MM.1S (cell line): ENCODE data around the gene CCDC85B.

Experiments used
- DNase-seq: peaks from one replicate; pipeline ENCODE4 v3.0.0-alpha.2; 2015
- H2AFZ ChIP-seq: fragments of 300-600 bp; sonication (generic); 2 replicates; pipeline ENCODE4 v1.6.0; 2016; ENCODE audit warnings: antibody characterized with exemption, low read length
- H3F3A ChIP-seq: fragments of 300-600 bp; sonication (generic); 2 replicates; pipeline ENCODE4 v1.6.1; 2016; ENCODE audit warnings: mild to moderate bottlenecking, antibody characterized with exemption, low read length, moderate library complexity, mixed read lengths; ENCODE audit not compliant: insufficient read depth
- H3K27ac ChIP-seq: fragments of 300-600 bp; sonication (generic); 2 replicates; pipeline ENCODE4 v1.5.1; 2016; ENCODE audit warnings: mild to moderate bottlenecking, low read length
- H3K27me3 ChIP-seq: fragments of 300-600 bp; sonication (generic); replicated peaks from 2 replicates; pipeline ENCODE4 v1.6.0; 2016; ENCODE audit warnings: low read length; ENCODE audit not compliant: insufficient read depth
- H3K36me3 ChIP-seq: fragments of 300-600 bp; sonication (generic); replicated peaks from 2 replicates; pipeline ENCODE4 v1.6.1; 2016; ENCODE audit warnings: mild to moderate bottlenecking, low read length, mixed read lengths; ENCODE audit not compliant: insufficient read depth
- H3K4me1 ChIP-seq: fragments of 300-600 bp; sonication (generic); 2 replicates; pipeline ENCODE4 v1.6.1; 2016; ENCODE audit warnings: low read length, mixed read lengths
- H3K4me2 ChIP-seq: fragments of 300-600 bp; sonication (generic); 2 replicates; pipeline ENCODE4 v1.6.0; 2016; ENCODE audit warnings: low read depth, low read length
- H3K4me3 ChIP-seq: fragments of 300-600 bp; sonication (generic); 2 replicates; pipeline ENCODE4 v1.5.1; 2016; ENCODE audit warnings: low read length, mixed read lengths
- H3K79me2 ChIP-seq: fragments of 300-600 bp; sonication (generic); 2 replicates; pipeline ENCODE4 v1.6.1; 2016; ENCODE audit warnings: mixed run types, low read length, mixed read lengths
- H3K9ac ChIP-seq: fragments of 300-600 bp; sonication (generic); 2 replicates; pipeline ENCODE4 v1.6.1; 2016; ENCODE audit warnings: low read length, mixed read lengths
- H3K9me2 ChIP-seq: fragments of 300-600 bp; sonication (generic); replicated peaks from 2 replicates; pipeline ENCODE4 v1.6.1; 2016; ENCODE audit warnings: mild to moderate bottlenecking, low read length, mixed read lengths; ENCODE audit not compliant: insufficient read depth
- H3K9me3 ChIP-seq: fragments of 300-600 bp; sonication (generic); replicated peaks from 2 replicates; pipeline ENCODE4 v1.6.1; 2016; ENCODE audit warnings: mild to moderate bottlenecking, low read length, mixed read lengths; ENCODE audit not compliant: insufficient read depth
- H4K20me1 ChIP-seq: fragments of 300-600 bp; sonication (generic); 2 replicates; pipeline ENCODE4 v1.6.1; 2016; ENCODE audit warnings: mild to moderate bottlenecking, low read length, moderate library complexity, mixed read lengths; ENCODE audit not compliant: insufficient read depth
- CTCF ChIP-seq: fragments of 300-600 bp; sonication (generic); IDR thresholded peaks from 2 replicates; pipeline ENCODE4 v1.5.1; 2016; ENCODE audit warnings: antibody characterized with exemption, low read length, mixed read lengths
- EZH2 ChIP-seq: fragments of 300-600 bp; sonication (generic); optimal IDR thresholded peaks from 2 replicates; pipeline ENCODE3; 2017; ENCODE audit warnings: low read depth, mild to moderate bottlenecking, antibody characterized with exemption, low read length, mixed read lengths
- EZH2phosphoT487 ChIP-seq: fragments of 300-600 bp; sonication (generic); IDR thresholded peaks from 2 replicates; pipeline ENCODE4 v1.6.1; 2018; ENCODE audit warnings: antibody characterized with exemption, low read length

CCDC85B gene

DNA sequence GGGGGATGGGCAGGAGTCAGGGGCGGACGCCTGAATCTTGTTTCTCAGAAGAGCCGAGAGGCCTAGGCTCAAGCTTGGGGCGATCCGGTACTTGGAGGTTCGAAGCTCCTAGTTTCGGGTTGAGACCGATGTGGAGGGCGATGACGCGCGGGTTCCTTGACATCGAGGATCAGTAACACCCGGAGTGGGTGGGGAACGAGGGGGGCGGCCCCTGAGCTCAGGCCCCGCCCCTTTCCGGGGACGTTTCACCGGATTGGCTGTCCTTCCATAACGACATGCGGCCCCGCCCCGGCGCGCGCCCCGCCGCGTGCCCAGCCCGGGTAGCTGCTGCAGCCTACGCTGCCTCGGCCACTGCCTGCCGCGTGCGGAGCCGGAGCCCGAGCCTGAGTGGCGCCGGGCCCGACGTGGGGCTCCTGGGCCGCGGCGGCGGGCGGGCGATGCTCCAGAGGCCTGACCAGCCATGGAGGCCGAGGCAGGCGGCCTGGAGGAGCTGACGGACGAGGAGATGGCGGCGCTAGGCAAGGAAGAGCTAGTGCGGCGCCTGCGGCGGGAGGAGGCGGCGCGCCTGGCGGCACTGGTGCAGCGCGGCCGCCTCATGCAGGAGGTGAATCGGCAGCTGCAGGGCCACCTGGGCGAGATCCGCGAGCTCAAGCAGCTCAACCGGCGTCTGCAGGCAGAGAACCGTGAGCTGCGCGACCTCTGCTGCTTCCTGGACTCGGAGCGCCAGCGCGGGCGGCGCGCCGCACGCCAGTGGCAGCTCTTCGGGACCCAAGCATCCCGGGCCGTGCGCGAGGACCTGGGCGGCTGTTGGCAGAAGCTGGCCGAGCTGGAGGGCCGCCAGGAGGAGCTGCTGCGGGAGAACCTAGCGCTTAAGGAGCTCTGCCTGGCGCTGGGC is at the start of gene CCDC85B:
TSS of gene CCDC85B (plus strand) at position 350 of the 895 bp plus-strand sequence. CDS start at position 461, 111 bp downstream.
- Histone ChIP-seq H4K20me1 (no peaks in the 10 kb centered on the region), H3K4me2 (peak within 1 kb of the TSS; percentile 97), H3K9me2 (no peaks in the 10 kb centered on the region), H3K36me3 (no peaks in the 10 kb centered on the region), H3K9ac (peak within 1 kb of the TSS; percentile 88), H3K79me2 (peaks cover 33% of the 10 kb centered on the region), H3K4me1 (peaks cover 31% of the 10 kb centered on the region), H3K4me3 (peak within 1 kb of the TSS; percentile 98), H3K27me3 (no peaks in the 10 kb centered on the region), H2AFZ (peak within 1 kb of the TSS; percentile 69; the same call in 1 of the 2 replicates), H3F3A (peaks cover 32% of the 10 kb centered on the region), H3K9me3 (no peaks in the 10 kb centered on the region), H3K27ac (peak within 1 kb of the TSS; percentile 81)
- peak; percentile 42 for TF ChIP-seq CTCF
- no peak for TF ChIP-seq EZH2phosphoT487
- TF ChIP-seq EZH2, result no peak
- peak; percentile 97 for DNase-seq

DNA sequence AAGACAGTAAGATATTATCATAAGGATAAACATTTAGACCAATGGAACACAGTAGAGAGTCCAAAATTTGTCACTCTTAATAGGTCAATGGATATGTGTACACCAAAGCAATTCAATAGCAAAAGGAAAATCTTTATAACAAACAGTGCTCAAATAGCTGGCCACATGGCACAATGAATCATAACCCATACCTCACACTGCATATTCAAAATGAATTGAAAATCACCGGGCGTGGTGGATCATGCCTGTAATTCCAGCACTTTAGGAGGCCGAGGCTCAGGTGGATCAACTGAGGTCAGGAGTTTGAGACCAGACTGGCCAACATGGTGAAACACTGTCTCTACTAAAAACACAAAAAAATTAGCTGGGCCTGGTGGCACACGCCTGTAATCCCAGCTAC is 48.3 kb upstream of the CCDC85B start:
- TF ChIP-seq EZH2 (no peak), EZH2phosphoT487 (no peak), CTCF (no peak)
- Histone ChIP-seq H3K36me3 (no peaks in the 10 kb centered on the region), H3F3A (no peaks in the 10 kb centered on the region), H3K4me2 (no peak overlapping the region), H3K9me2 (no peaks in the 10 kb centered on the region), H3K9ac (no peak overlapping the region), H2AFZ (no peak overlapping the region), H3K79me2 (no peaks in the 10 kb centered on the region), H3K4me3 (no peak overlapping the region), H3K4me1 (no peaks in the 10 kb centered on the region), H3K9me3 (no peaks in the 10 kb centered on the region), H3K27me3 (no peaks in the 10 kb centered on the region), H3K27ac (no peak overlapping the region), H4K20me1 (no peaks in the 10 kb centered on the region)
- DNase-seq, result no peak

GRCh38 chr11:65843811-65844210 is 46.7 kb upstream of the CCDC85B start:
- Histone ChIP-seq H3K27me3 (no peaks in the 10 kb centered on the region), H3K4me3 (no peak overlapping the region), H3K9me2 (no peaks in the 10 kb centered on the region), H3K79me2 (no peaks in the 10 kb centered on the region), H3K4me2 (no peak overlapping the region), H3F3A (no peaks in the 10 kb centered on the region), H2AFZ (no peak overlapping the region), H3K9me3 (no peaks in the 10 kb centered on the region), H3K9ac (no peak overlapping the region), H3K27ac (no peak overlapping the region), H4K20me1 (no peaks in the 10 kb centered on the region), H3K4me1 (no peaks in the 10 kb centered on the region), H3K36me3 (no peaks in the 10 kb centered on the region)
- DNase-seq, result no peak
- TF ChIP-seq EZH2 (no peak), EZH2phosphoT487 (no peak), CTCF (no peak)
